ENCODE measurements around the gene TXNDC2. TPM values are rescaled to one million over a fixed set of nuclear protein-coding genes. Genes with fewer than 3 reads are reported as not detected.
"Not testable (repeated sequence)": the region's sequence is repeated elsewhere in the genome, so short reads cannot be mapped to it uniquely, and the experiment has no call there.

TXNDC2 gene
- total RNA-seq, 3 donors from 2014 or later = 0.28 TPM; not detected in 2

DNA sequence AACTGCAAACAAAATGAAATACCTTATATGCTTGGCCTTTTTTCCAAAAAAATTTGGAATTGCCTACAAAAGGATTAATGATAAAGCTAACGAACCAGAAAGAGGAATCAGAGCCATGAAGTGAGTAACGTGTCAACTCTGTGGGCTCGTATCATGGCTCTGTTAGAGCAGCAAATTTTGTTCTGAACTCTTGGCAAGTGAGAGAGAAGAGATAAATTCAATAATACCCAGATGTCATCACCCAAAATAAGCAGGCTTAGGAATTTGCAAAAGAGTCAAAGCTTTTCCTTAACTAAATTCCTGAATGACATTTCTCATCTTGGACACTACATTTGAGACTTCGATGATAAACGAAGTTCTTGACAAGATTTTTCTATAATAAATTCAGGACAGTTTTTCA, 4.4 kb downstream of the TXNDC2 start:
- intact Hi-C loops (cut with DNase I, micrococcal nuclease) = no loop called here
- TF ChIP-seq, protein P1, sequence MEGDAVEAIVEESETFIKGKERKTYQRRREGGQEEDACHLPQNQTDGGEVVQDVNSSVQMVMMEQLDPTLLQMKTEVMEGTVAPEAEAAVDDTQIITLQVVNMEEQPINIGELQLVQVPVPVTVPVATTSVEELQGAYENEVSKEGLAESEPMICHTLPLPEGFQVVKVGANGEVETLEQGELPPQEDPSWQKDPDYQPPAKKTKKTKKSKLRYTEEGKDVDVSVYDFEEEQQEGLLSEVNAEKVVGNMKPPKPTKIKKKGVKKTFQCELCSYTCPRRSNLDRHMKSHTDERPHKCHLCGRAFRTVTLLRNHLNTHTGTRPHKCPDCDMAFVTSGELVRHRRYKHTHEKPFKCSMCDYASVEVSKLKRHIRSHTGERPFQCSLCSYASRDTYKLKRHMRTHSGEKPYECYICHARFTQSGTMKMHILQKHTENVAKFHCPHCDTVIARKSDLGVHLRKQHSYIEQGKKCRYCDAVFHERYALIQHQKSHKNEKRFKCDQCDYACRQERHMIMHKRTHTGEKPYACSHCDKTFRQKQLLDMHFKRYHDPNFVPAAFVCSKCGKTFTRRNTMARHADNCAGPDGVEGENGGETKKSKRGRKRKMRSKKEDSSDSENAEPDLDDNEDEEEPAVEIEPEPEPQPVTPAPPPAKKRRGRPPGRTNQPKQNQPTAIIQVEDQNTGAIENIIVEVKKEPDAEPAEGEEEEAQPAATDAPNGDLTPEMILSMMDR (IDR thresholded peaks at IDR 0.05) = no peak
- no peak for ATAC-seq
- no peak for DNase-seq
- Histone ChIP-seq H3K36me3 (ENCODE audit: low read depth) (no peaks in the 10 kb centered on the region), H3K9me3 (no peaks in the 10 kb centered on the region), H3K4me3 (no peak overlapping the region), H3K4me1 (ENCODE audit: low read depth) (no peaks in the 10 kb centered on the region)

DNA sequence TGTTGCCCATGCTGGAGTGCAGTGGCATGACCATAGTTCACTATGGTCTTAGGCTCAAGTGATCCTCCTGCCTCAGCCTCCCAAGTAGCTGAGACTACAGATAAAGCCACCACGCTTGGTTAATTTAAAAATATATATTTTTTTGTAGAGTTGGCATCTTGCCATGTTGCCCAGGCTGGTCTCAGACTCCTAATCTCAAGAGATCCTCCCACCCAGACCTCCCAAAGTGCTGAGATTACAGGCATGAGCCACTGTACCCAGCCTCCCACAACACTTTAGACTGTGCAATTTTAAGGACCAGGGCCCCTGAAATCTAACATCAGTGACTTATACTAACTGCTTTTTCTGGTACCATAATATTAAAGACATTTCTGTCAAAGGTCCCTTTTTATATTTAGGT, 5.2 kb downstream of the TXNDC2 start:
- TF ChIP-seq, protein P1 (IDR thresholded peaks at IDR 0.05) = no peak
- H3K4me1 ChIP-seq (ENCODE audit: low read depth) = no peaks in the 10 kb centered on the region
- no peak for ATAC-seq
- intact Hi-C loops (cut with DNase I, micrococcal nuclease) = no loop called here
- no peaks in the 10 kb centered on the region for H3K9me3 ChIP-seq
- DNase-seq = no peak
- no peaks in the 10 kb centered on the region for H3K36me3 ChIP-seq (ENCODE audit: low read depth)
- no peak overlapping the region for H3K4me3 ChIP-seq

DNA sequence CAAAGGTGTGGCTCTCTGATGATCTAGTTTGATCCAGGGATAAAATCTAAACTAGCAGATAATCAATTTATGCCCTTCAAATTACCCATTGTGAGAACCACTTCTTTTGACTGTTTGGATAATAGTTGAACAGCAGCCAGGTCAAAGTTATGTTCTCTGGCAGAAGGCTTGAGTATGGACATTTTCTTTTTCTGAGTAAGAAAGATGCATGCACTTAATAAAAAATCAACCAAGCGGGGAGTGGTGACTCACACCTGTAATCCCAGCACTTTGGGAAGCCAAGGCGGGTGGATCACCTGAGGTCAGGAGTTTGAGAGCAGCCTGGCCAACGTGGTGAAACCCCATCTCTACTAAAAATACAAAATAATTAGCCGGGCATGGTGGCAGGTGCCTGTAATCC, 5.7 kb downstream of the TXNDC2 start:
- intact Hi-C loops (cut with DNase I, micrococcal nuclease); H3K36me3 ChIP-seq (ENCODE audit: low read depth); DNase-seq; H3K4me1 ChIP-seq (ENCODE audit: low read depth); H3K4me3 ChIP-seq; ATAC-seq; H3K9me3 ChIP-seq: not testable (repeated sequence)

DNA sequence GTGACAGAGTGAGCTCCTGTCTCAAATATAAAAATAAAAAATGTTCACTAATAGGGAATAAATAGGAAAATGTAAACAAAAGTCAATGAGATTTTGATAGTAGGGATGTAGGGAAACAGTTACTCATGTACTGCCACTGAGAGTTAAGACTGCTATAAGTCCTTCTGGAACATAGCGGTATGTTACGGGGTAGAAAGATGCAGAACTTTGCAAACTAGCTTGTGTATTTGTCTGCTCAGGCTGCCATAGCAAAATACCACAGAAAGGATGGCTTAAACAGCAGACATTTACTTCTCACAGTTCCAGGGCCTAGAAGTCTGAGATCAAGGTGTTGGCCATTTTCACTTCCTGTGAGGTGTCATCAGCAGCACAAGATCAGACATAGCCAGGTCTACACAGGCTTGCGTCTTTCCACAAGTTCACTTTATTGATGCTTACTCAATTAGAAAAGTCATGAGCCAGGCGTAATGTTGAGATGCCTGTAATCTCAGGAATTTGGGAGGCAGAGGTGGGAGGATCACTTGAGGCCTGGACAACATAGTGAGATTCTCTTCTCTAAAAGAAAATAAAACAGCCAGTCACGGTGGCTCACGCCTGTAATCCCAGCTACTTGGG, 8.8 kb downstream of the TXNDC2 start:
- DNase-seq (no peak), ATAC-seq (no peak)
- no peak overlapping the region for H3K4me3 ChIP-seq
- intact Hi-C loops (cut with DNase I, micrococcal nuclease) = no loop called here
- H3K36me3 ChIP-seq (ENCODE audit: low read depth) = no peaks in the 10 kb centered on the region
- TF ChIP-seq, protein P1 (IDR thresholded peaks at IDR 0.05) = no peak
- no peaks in the 10 kb centered on the region for H3K9me3 ChIP-seq
- H3K4me1 ChIP-seq (ENCODE audit: low read depth) = no peaks in the 10 kb centered on the region

DNA sequence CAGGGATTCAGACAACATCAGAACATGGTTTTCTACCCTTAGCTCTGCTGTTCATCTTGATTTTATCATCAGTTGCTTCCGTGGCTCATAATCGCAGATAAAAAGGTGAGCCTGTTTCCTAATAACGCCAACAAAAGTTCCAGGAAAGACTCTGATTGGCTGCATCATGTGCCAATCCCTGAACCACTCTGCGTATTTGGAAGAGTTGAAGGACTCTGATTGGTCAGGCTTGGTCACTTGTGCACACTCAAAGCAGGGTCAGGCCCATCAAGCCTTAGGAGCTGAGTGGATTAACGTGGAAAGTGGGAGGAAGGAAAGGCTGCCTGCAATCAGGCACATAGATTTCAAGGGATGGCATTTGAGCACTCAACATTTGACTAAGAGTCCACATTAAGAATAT, 11.4 kb downstream of the TXNDC2 start:
- intact Hi-C loops (cut with DNase I, micrococcal nuclease) = no loop called here
- DNase-seq (no peak), ATAC-seq (no peak)
- Histone ChIP-seq H3K4me3 (no peak overlapping the region), H3K4me1 (ENCODE audit: low read depth) (no peaks in the 10 kb centered on the region), H3K36me3 (ENCODE audit: low read depth) (no peaks in the 10 kb centered on the region), H3K9me3 (no peaks in the 10 kb centered on the region)
- TF ChIP-seq, protein P1 (IDR thresholded peaks at IDR 0.05) = no peak

GRCh38 chr18:9897787-9898291, 12.1 kb downstream of the TXNDC2 start:
- DNase-seq; H3K4me3 ChIP-seq; ATAC-seq; H3K4me1 ChIP-seq (ENCODE audit: low read depth); intact Hi-C loops (cut with DNase I, micrococcal nuclease); H3K36me3 ChIP-seq (ENCODE audit: low read depth); H3K9me3 ChIP-seq: not testable (repeated sequence)
